HEK293T (cell line): ENCODE measurements around the gene WNK4.

ENCODE experiments used
- CTCF ChIA-PET: fragments of 350-600 bp; formaldehyde crosslinking; extraction: SDS; loops from one replicate; lab custom pipeline; 2021; ENCODE audit warnings: antibody characterized with exemption, inconsistent platforms; lab: Yijun Ruan, JAX
- POLR2A ChIA-PET: fragments of 350-600 bp; formaldehyde crosslinking; extraction: SDS; loops from one replicate; lab custom pipeline; 2020; ENCODE audit warnings: antibody characterized with exemption, inconsistent platforms; lab: Yijun Ruan, JAX
- DNase-seq: peaks from one replicate; pipeline ENCODE4 v3.0.0; 2012; ENCODE audit warnings: mixed read lengths; ENCODE audit errors: extremely low spot score
- ARNT ChIP-seq: fragments of 450-650 bp; IDR thresholded peaks from 2 replicates; pipeline ENCODE4 v1.6.1; 2017; ENCODE audit warnings: mild to moderate bottlenecking
- BHLHE40 ChIP-seq: fragments of 450-650 bp; IDR thresholded peaks from 2 replicates; pipeline ENCODE4 v1.6.1; 2016; ENCODE audit warnings: mild to moderate bottlenecking, moderate library complexity, borderline replicate concordance
- CTBP1 ChIP-seq: fragments of 450-650 bp; IDR thresholded peaks from 2 replicates; pipeline ENCODE4 v1.6.1; 2016; ENCODE audit warnings: borderline replicate concordance
- ELF4 ChIP-seq: fragments of 450-650 bp; IDR thresholded peaks from 2 replicates; pipeline ENCODE4 v1.6.1; 2017; ENCODE audit warnings: antibody characterized with exemption
- FOXA1 ChIP-seq: fragments of 450-650 bp; IDR thresholded peaks from 2 replicates; pipeline ENCODE4 v1.6.1; 2016; ENCODE audit warnings: mild to moderate bottlenecking
- FOXK2 ChIP-seq: fragments of 450-650 bp; IDR thresholded peaks from 2 replicates; pipeline ENCODE4 v1.6.1; 2016; ENCODE audit warnings: mild to moderate bottlenecking
- FOXM1 ChIP-seq: fragments of 450-650 bp; IDR thresholded peaks from 2 replicates; pipeline ENCODE4 v1.6.1; 2017; ENCODE audit warnings: mild to moderate bottlenecking, borderline replicate concordance
- HDGF ChIP-seq: fragments of 450-650 bp; IDR thresholded peaks from 2 replicates; pipeline ENCODE4 v1.6.1; 2017; ENCODE audit warnings: antibody characterized with exemption, borderline replicate concordance
- L3MBTL2 ChIP-seq: fragments of 450-650 bp; conservative IDR thresholded peaks from 2 replicates; pipeline ENCODE4 v1.6.1; 2016; ENCODE audit warnings: mild to moderate bottlenecking
- LEF1 ChIP-seq: fragments of 450-650 bp; IDR thresholded peaks from 2 replicates; pipeline ENCODE4 v1.6.1; 2017; ENCODE audit warnings: mild to moderate bottlenecking, borderline replicate concordance
- NFRKB ChIP-seq: fragments of 450-650 bp; IDR thresholded peaks from 2 replicates; pipeline ENCODE4 v1.6.1; 2016; ENCODE audit warnings: mild to moderate bottlenecking, moderate library complexity
- PKNOX1 ChIP-seq: fragments of 450-650 bp; IDR thresholded peaks from 2 replicates; pipeline ENCODE4 v1.6.1; 2016
- SP1 ChIP-seq: fragments of 450-650 bp; IDR thresholded peaks from 2 replicates; pipeline ENCODE4 v1.6.1; 2017
- SUZ12 ChIP-seq: fragments of 450-650 bp; IDR thresholded peaks from 2 replicates; pipeline ENCODE4 v1.6.1; 2016; ENCODE audit warnings: mild to moderate bottlenecking
- TARDBP ChIP-seq: fragments of 450-650 bp; IDR thresholded peaks from 2 replicates; pipeline ENCODE4 v1.6.1; 2016
- ZNF384 ChIP-seq: fragments of 450-650 bp; IDR thresholded peaks from 2 replicates; pipeline ENCODE4 v1.6.1; 2016

Gene WNK4

GRCh38 chr17:42797067-42798007 lies 16.9 kb downstream of the WNK4 start:
- CTCF ChIA-PET, result interaction anchor here (0.9 kb wide), 1 partner anchor 11 kb away, joined by 3 read pairs; no protein-coding TSS in a partner anchor
- DNase-seq, result no peak
- TF ChIP-seq FOXM1 (no peak), PKNOX1 (no peak), FOXA1 (no peak), ARNT (no peak), BHLHE40 (no peak), HDGF (no peak), ELF4 (no peak)
- POLR2A ChIA-PET, result interaction anchor here (0.6 to 2.1 kb wide), 5 partner anchors 17 to 66 kb away, joined by 3 to 16 read pairs (median 3); partner anchors contain the start of genes VPS25 and WNK4

- ChIA-PET POLR2A (interaction anchor here (0.6 to 2.1 kb wide), 10 partner anchors 10 to 119 kb away, joined by 3 to 16 read pairs (median 3); partner anchors contain the start of genes RAMP2, VPS25 and WNK4), CTCF (interaction anchor here (0.9 kb wide), 1 partner anchor 11 kb away, joined by 3 read pairs; no protein-coding TSS in a partner anchor)
- TF ChIP-seq FOXA1, result no peak
- no peak for TF ChIP-seq L3MBTL2
- no peak for TF ChIP-seq ELF4
- no peak for TF ChIP-seq ZNF384
- no peak for DNase-seq
Observed at GRCh38 chr17:42798011-42798382, 17.6 kb downstream of the WNK4 start.

GRCh38 chr17:42798383-42799380 lies 18.3 kb downstream of the WNK4 start, which contains the start of the genes CNTD1 and COA3:
Gene CNTD1, plus strand, starts transcription at chr17:42798861. Its CDS starts 207 bp downstream, at chr17:42799068.
Gene COA3, minus strand, starts transcription at chr17:42798704. Its CDS starts 23 bp downstream, at chr17:42798681.
- peak; percentile 95 for DNase-seq
- TF ChIP-seq ELF4 (no peak), L3MBTL2 (peak; percentile 100), FOXK2 (peak; percentile 19; the same call in 1 of the 2 replicates)
- ChIA-PET POLR2A (interaction anchor here (0.6 to 2.1 kb wide), 9 partner anchors 11 to 119 kb away, joined by 3 to 16 read pairs (median 3); partner anchors contain the start of genes RAMP2, VPS25 and WNK4), CTCF (interaction anchor here (0.9 kb wide), 1 partner anchor 12 kb away, joined by 3 read pairs; no protein-coding TSS in a partner anchor)

GRCh38 chr17:42803074-42803883 lies 22.9 kb downstream of the WNK4 start:
- ChIA-PET POLR2A (interaction anchor here (1.0 to 1.3 kb wide), 3 partner anchors 21 to 145 kb away, joined by 3 to 6 read pairs (median 6); partner anchors contain the start of genes BECN1, TUBG2 and VPS25), CTCF (interaction anchor here (1.8 kb wide), 1 partner anchor 21 kb away, joined by 6 read pairs; the partner anchor contains the start of gene BECN1)
- no peak for DNase-seq
- no peak for TF ChIP-seq NFRKB
- no peak for TF ChIP-seq ARNT
- no peak for TF ChIP-seq HDGF
- TF ChIP-seq TARDBP, result no peak
- no peak for TF ChIP-seq CTBP1
- no peak for TF ChIP-seq SUZ12
- no peak for TF ChIP-seq BHLHE40
- no peak for TF ChIP-seq ELF4
- no peak for TF ChIP-seq L3MBTL2
- TF ChIP-seq FOXK2, result no peak

- POLR2A ChIA-PET, result no interaction called here
- CTCF ChIA-PET, result no interaction called here
- TF ChIP-seq FOXA1 (no peak), NFRKB (no peak), BHLHE40 (no peak), TARDBP (no peak), LEF1 (no peak), HDGF (no peak), SUZ12 (no peak), ELF4 (no peak), ARNT (no peak), SP1 (no peak), PKNOX1 (no peak), ZNF384 (no peak), L3MBTL2 (no peak), CTBP1 (no peak), FOXM1 (no peak)
- DNase-seq, result no peak
Observed at GRCh38 chr17:42804918-42805367, 24.5 kb downstream of the WNK4 start.
